CMK (cell line): ENCODE measurements around the gene CDC42EP5.

Experiments used
- DNase-seq: peaks from one replicate; pipeline ENCODE4 v3.0.0-alpha.2; 2010; ENCODE audit warnings: low read depth

CDC42EP5 gene

GRCh38 chr19:54462047-54462654 lies 10.9 kb downstream of the CDC42EP5 start:
- no peak for DNase-seq

DNA sequence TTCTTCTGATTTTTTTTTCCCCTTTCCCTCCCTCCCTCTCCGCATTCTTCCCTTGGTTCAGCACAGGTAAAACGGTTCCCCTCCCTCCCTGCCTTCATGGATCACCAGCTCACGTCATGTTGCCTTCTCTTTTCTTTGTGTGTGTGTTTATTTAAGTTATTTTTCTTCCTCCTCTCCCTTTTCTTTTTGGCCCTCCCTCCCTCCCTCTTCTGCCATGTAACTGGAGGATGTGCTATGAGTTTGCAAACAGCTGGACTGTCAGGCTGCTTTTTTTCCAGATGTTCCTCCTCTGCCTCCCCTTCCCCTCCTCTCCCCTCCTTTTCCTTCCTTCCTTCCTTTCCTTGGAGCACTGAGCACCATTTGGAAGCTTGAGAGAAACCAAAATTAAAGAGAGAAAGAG lies 11.5 kb downstream of the CDC42EP5 start:
- no peak for DNase-seq

DNA sequence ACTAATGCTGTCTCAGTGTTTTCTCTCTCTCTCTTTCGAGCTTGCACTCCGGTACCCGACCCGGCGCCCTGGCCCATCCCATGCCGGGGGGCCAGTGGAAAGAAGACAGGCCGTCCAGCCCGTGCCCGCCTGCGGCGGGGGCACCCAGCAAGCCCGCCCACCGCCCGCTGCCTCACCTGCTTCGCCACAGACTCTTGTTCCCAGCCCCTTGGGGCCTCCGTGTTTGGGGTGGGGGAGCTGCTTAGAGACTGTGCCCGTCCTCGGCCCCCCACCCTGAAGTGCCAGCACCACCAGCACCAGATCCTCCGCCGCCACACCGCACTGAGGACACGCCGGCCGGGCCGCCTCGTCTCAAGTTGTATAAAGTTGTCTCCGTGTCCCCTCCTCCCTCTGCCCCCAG lies 11.9 kb downstream of the CDC42EP5 start:
- DNase-seq, result no peak

DNA sequence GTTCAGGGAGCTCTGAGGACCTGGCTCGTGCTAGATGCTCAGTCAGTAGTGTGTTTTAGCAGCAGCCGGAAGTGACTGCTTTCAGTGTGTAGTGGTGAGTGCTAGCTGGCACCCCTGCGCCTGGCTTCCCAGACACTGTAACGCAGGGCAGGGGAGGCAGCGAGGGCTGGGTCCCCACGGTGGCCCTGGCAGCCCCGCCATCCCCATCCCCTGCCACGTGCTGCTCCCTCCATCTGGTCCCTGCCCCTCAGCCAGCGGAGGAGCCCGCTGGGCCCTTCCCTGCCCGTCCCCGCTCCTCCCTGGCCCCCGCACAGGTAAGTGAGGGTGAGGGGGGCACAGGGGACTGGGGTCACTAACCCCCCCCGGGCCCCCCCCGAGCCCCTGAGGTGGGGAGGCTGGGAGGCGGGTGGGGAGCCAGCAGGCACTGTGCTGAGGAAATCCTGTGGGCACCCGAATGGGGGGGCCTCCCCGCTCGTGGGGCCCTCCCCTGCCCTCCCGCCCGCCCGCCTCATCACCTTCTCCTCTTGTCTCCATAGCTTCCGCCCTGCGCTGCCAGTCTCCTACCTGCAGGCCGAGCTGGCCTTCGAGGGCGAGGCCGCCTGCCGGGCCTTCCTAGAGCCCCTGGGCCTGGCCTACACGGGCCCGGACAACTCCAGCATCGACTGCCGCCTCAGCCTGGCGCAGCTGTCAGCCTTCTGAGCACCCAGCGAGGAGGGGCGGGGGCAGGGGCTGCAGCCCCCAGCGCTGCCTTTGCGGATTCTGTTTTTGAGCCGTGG lies 12.7 kb downstream of the CDC42EP5 start:
- DNase-seq, result no peak

GRCh38 chr19:54459282-54460229 lies 13.5 kb downstream of the CDC42EP5 start:
- DNase-seq, result no peak

GRCh38 chr19:54458648-54459281 lies 14.3 kb downstream of the CDC42EP5 start:
- DNase-seq, result no peak

DNA sequence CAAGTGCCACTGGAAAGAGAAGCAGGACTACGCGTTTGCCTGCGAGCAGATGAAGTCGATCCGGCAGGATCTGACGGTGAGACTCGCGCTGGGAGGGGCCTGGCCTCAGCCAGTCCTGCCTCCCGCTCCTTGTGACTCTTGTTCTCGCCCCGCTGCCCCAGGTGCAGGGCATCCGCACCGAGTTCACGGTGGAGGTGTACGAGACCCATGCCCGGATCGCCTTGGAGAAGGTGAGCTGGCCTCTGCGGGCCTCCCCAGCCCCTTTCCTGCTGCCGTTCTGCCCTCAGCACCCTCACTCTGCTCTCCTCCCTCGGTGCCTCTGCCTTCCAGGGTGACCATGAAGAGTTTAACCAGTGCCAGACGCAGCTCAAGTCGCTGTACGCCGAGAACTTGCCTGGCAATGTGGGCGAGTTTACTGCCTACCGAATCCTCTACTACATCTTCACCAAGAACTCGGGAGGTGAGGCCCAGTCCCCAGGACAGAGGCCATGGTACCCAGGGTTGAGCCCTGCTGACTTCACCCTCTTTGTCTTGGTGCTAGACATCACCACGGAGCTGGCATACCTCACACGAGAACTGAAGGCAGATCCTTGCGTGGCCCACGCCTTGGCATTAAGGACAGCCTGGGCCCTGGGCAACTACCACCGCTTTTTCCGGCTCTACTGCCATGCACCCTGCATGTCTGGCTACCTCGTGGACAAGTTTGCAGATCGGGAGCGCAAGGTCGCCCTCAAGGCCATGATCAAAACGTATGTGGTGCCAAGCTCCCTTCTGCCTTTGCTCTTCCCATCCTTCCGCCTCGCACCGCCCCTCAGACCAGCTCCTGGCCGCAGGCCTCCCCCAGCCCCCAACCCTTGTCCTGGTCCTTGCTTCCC lies 15.1 kb downstream of the CDC42EP5 start:
- DNase-seq, result no peak

DNA sequence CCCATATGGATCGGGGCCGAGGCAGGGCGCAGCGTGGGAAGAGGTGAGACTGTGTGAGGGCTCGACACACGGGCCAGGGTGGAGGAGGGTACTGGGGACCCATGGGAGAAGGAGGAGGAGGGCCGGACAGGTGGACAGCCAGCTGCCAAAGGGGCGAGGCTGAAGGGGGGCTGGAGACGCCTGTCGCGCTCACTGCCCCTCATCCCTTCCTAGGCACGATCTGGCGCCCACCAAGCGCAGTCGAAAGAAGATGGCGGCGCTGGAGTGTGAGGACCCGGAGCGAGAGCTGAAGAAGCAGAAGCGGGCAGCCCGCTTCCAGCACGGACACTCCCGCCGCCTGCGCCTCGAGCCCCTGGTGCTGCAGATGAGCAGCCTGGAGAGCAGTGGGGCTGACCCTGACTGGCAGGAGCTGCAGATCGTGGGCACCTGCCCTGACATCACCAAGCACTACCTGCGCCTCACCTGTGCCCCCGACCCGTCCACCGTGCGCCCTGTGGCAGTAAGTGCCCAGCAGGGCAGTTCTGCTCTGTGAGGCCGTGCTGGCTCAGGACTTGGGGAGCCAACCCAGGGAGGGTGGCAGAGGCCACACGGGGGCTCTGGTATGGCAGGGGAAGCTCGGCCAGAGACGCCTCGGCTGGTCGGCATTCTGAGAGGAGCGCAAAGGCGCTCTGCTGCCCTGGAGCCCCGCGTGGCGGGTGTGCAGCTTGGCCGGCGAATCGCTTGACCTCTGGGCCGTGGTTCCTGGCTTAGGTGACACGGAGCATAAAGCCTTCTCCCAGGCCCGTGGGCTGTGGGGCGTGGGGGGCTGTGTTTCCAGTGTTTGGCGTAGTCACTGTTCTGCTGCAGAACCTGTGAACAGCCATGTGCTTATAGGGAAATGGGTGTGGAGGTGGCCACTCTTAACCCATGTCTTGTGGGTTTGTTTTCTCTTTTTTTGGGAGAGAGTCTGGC lies 16.4 kb downstream of the CDC42EP5 start:
- DNase-seq, result no peak

- DNase-seq, result no peak
These were observed 17.2 kb downstream of the CDC42EP5 start for GRCh38 chr19:54455786-54456422.

DNA sequence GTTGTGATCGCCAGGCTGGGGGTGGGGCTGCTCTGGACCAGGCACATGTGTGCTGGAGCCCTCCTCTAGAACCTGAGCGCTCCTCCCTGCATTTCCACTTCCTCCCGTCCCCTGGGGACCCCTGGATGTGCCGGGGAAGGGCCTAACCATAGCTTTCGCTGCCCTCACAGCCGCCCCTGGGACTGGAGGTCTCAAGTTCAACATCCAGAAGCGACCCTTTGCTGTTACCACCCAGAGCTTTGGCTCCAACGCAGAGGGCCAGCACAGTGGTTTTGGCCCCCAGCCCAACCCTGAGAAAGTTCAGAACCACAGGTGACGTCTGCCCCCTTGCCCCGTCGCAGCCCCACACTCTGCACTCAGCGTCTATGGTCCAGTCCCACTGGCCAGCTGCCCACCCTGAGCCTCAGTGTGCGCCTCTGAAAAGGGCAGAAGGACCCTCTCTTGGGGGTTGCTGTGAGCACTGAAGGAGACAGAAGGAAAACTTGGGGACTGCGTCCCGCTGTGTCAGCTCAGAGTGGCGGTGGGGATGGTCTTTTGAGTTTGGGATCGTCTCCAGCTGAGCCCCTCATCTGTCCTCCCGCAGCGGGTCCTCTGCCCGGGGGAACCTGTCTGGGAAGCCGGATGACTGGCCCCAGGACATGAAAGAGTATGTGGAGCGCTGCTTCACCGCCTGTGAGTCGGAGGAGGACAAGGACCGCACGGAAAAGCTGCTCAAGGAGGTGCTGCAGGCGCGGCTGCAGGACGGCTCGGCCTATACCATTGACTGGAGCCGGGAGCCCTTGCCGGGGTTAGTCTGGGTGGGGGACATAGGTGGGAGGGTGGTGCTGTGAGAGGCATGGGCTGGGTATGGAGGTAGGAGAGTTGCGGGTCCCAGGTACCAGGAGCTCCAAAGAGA lies 18.1 kb downstream of the CDC42EP5 start:
- no peak for DNase-seq

- DNase-seq, result no peak
These were observed 18.9 kb downstream of the CDC42EP5 start for GRCh38 chr19:54453921-54454780.

- no peak for DNase-seq
These were observed 20.5 kb downstream of the CDC42EP5 start for GRCh38 chr19:54452626-54453025.

GRCh38 chr19:54451997-54452396 lies 21.1 kb downstream of the CDC42EP5 start:
- DNase-seq, result no peak

DNA sequence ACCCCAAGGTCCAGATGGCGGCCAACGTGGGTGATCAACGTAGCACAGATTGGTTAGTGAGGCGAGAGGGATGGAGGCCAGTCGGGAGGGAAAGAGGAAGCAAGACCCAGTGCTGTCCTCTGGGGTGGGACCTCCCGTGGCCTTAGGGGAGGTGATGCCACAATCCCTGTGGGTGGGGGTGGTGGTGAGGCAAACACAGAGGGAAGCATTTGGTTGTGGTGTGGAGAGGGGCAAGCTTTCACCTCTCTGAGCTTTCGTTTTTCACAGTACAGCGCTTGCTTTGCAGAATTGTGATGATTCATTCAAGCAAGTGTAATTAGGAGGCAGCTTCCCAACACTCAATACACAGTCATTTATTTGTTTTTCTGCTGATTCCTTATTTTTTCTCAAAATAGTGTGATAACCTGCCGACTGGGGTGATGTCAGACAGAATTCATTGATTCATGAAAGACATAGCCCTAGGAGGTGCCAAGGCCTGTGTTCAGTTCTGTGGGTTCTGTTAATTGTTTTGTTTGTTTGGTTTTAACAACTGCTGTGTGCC lies 21.7 kb downstream of the CDC42EP5 start:
- DNase-seq, result no peak

- no peak for DNase-seq
These were observed 23.4 kb downstream of the CDC42EP5 start for GRCh38 chr19:54449701-54450069.

- peak; percentile 99 for DNase-seq
These were observed 24.1 kb downstream of the CDC42EP5 start, which contains the start of gene LENG8 for GRCh38 chr19:54448774-54449700. LENG8 (plus strand) TSS chr19:54449199; CDS start chr19:54451345, 2,146 bp downstream.
